ENCODE measurements around the gene DNAJB8.
A peak's percentile ranks its signal among the peaks of the same experiment; 100 is the strongest.

Gene DNAJB8

DNA sequence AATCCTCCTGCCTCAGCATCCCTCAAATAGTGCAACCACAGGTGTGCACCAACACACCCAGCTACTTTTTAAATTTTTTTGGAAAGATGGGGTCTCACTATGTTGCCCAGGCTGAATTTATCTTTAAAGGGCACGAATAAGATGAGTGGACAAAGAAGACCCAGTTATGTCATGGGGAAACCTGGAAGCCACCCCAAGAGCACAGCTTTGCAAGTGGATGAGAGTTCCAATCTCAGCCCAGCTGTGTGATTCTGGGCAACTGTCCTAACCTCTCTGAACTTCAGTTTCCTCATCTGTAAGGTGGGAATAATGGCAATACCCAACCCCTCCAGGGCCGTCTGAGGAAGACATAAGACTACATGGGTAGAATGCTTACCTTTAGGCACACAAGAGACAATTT is 32.2 kb downstream of the DNAJB8 start:
- no peak for TF ChIP-seq CTCF (IDR thresholded peaks at IDR 0.05; ENCODE audit: low read depth, low read length, missing control alignments)
- DNase-seq (ENCODE audit: extremely low read depth, low read depth), result no peak
- no peak overlapping the region for H3K4me3 ChIP-seq (replicated peaks; ENCODE audit: low read depth, low read length)

- H3K4me3 ChIP-seq (replicated peaks; ENCODE audit: low read depth, low read length), result no peak overlapping the region
- no peak for DNase-seq (ENCODE audit: extremely low read depth, low read depth)
- TF ChIP-seq CTCF (IDR thresholded peaks at IDR 0.05; ENCODE audit: low read depth, low read length, missing control alignments), result no peak
Observed at GRCh38 chr3:128433837-128434165, 32.9 kb downstream of the DNAJB8 start.

GRCh38 chr3:128432971-128433836 is 33.5 kb downstream of the DNAJB8 start:
- no peak for DNase-seq (ENCODE audit: extremely low read depth, low read depth)
- TF ChIP-seq CTCF (IDR thresholded peaks at IDR 0.05; ENCODE audit: low read depth, low read length, missing control alignments), result no peak
- H3K4me3 ChIP-seq (replicated peaks; ENCODE audit: low read depth, low read length), result no peak overlapping the region

DNA sequence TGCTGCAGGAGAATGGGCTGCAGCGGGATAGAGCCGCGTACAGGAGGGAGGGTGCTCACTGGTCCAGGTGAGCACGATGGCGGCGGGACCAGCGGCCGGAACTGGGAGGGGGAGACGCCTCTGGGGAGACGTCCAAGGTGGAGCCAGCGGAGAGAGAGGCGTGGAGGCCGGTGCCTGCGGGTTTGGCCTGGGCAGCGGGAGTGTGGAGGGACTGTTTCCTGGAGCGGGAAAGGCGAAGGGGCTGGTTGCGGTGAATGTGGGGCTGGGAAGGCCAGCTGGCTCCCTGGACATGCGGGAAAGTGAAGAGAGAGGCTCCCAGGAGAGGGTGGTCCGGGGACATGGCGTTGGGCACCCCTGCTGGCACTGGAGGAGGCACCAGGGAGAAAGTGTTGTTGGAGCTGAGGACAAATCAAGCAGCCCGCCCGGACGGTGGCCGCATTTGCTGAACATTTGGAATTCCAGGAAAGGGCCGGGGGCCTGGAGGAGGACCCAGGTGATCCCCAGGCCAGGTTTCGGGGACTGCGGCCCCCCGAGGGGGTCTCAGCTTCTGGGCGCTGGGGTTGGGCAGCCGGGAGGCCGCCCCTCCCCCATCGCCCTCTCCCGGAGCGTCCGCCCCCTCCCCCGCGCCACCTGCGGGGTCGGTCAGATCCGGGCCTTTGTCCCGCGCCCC is 34.3 kb downstream of the DNAJB8 start:
- no peak for TF ChIP-seq CTCF (IDR thresholded peaks at IDR 0.05; ENCODE audit: low read depth, low read length, missing control alignments)
- no peak for DNase-seq (ENCODE audit: extremely low read depth, low read depth)
- H3K4me3 ChIP-seq (replicated peaks; ENCODE audit: low read depth, low read length), result 0 out of 2 replicates have a peak overlapping the region, but pooled peaks have one; percentile 4

- no peak for TF ChIP-seq CTCF (IDR thresholded peaks at IDR 0.05; ENCODE audit: low read depth, low read length, missing control alignments)
- no peak overlapping the region for H3K4me3 ChIP-seq (replicated peaks; ENCODE audit: low read depth, low read length)
Observed at GRCh38 chr3:128431803-128432300, 34.8 kb downstream of the DNAJB8 start.

GRCh38 chr3:128430731-128431130 is 36.0 kb downstream of the DNAJB8 start:
- no peak overlapping the region for H3K4me3 ChIP-seq (replicated peaks; ENCODE audit: low read depth, low read length)
- DNase-seq (ENCODE audit: extremely low read depth, low read depth), result no peak
- TF ChIP-seq CTCF (IDR thresholded peaks at IDR 0.05; ENCODE audit: low read depth, low read length, missing control alignments), result no peak

More at GRCh38 chr3:128431803-128432300, 34.8 kb downstream of the DNAJB8 start:
- DNase-seq (ENCODE audit: extremely low read depth, low read depth), result no peak

All from HFF-Myc (cell line).